ENCODE measurements around the gene PA2G4. TPM values are rescaled to one million over a fixed set of nuclear protein-coding genes. Genes with fewer than 3 reads are reported as not detected.
"Not testable (repeated sequence)": the region's sequence is repeated elsewhere in the genome, so short reads cannot be mapped to it uniquely, and the experiment has no call there.

PA2G4 gene
- total RNA-seq, 1 experiment from 2014 or later, result 184 TPM

GRCh38 chr12:56152756-56153677, 48.7 kb downstream of the PA2G4 start:
- DNase-seq (ENCODE audit: low read depth), result no peak

- DNase-seq (ENCODE audit: low read depth), result no peak
These were observed 49.3 kb downstream of the PA2G4 start for GRCh38 chr12:56153678-56154065.

GRCh38 chr12:56154246-56154771, 50.0 kb downstream of the PA2G4 start:
- DNase-seq (ENCODE audit: low read depth), result no peak

GRCh38 chr12:56154818-56155217, 50.5 kb downstream of the PA2G4 start:
- DNase-seq (ENCODE audit: low read depth), result no peak

GRCh38 chr12:56155256-56155845, 51.0 kb downstream of the PA2G4 start:
- DNase-seq (ENCODE audit: low read depth), result no peak

- DNase-seq (ENCODE audit: low read depth), result not testable (repeated sequence)
These were observed 52.3 kb downstream of the PA2G4 start for GRCh38 chr12:56156464-56157200.

GRCh38 chr12:56157201-56158028, 53.1 kb downstream of the PA2G4 start:
- peak; percentile 84 for DNase-seq (ENCODE audit: low read depth)

GRCh38 chr12:56158029-56158925, 53.9 kb downstream of the PA2G4 start, which contains the start of gene MYL6:
Gene MYL6, plus strand, starts transcription at chr12:56158359. Its CDS starts 43 bp downstream, at chr12:56158402.
- DNase-seq (ENCODE audit: low read depth), result peak; percentile 96

- DNase-seq (ENCODE audit: low read depth), result peak; percentile 85
These were observed 54.6 kb downstream of the PA2G4 start for GRCh38 chr12:56158926-56159461.

- no peak for DNase-seq (ENCODE audit: low read depth)
These were observed 55.3 kb downstream of the PA2G4 start for GRCh38 chr12:56159482-56160192.

GRCh38 chr12:56160193-56160763, 55.9 kb downstream of the PA2G4 start:
- peak; percentile 38 for DNase-seq (ENCODE audit: low read depth)

GRCh38 chr12:56160894-56161689, 56.7 kb downstream of the PA2G4 start:
- DNase-seq (ENCODE audit: low read depth), result no peak

GRCh38 chr12:56161690-56162351, 57.5 kb downstream of the PA2G4 start:
- DNase-seq (ENCODE audit: low read depth), result no peak

- DNase-seq (ENCODE audit: low read depth), result no peak
These were observed 58.3 kb downstream of the PA2G4 start for GRCh38 chr12:56162468-56163290.
